HG02852 (cell line): ENCODE data around the gene SEMA5A.

ENCODE experiments used
- ATAC-seq: cut with Tn5 transposase; IDR thresholded peaks from one replicate; pipeline ENCODE4 v1.9.1; 2021; ENCODE audit warnings: mild to moderate bottlenecking, moderate library complexity; ENCODE audit not compliant: unreplicated experiment

Gene SEMA5A

GRCh38 chr5:9186069-9186468 is 359.8 kb downstream of the SEMA5A start:
- no peak for ATAC-seq

- no peak for ATAC-seq
Observed at GRCh38 chr5:9183992-9184391, 361.9 kb downstream of the SEMA5A start.

GRCh38 chr5:9182899-9183695 is 362.8 kb downstream of the SEMA5A start:
- ATAC-seq, result no peak

- no peak for ATAC-seq
Observed at GRCh38 chr5:9176641-9177040, 369.2 kb downstream of the SEMA5A start.

GRCh38 chr5:9174446-9174845 is 371.4 kb downstream of the SEMA5A start:
- no peak for ATAC-seq

- ATAC-seq, result no peak
Observed at GRCh38 chr5:9173281-9174048, 372.4 kb downstream of the SEMA5A start.

- ATAC-seq, result no peak
Observed at GRCh38 chr5:9170026-9170425, 375.8 kb downstream of the SEMA5A start.

- ATAC-seq, result no peak
Observed at GRCh38 chr5:9169557-9169902, 376.3 kb downstream of the SEMA5A start.

- no peak for ATAC-seq
Observed at GRCh38 chr5:9168791-9169556, 376.9 kb downstream of the SEMA5A start.

- ATAC-seq, result no peak
Observed at GRCh38 chr5:9166202-9167112, 379.4 kb downstream of the SEMA5A start.

- ATAC-seq, result no peak
Observed at GRCh38 chr5:9165546-9165945, 380.3 kb downstream of the SEMA5A start.

GRCh38 chr5:9160747-9161146 is 385.1 kb downstream of the SEMA5A start:
- ATAC-seq, result no peak

GRCh38 chr5:9157811-9158210 is 388.1 kb downstream of the SEMA5A start:
- ATAC-seq, result no peak

GRCh38 chr5:9157020-9157419 is 388.9 kb downstream of the SEMA5A start:
- no peak for ATAC-seq

GRCh38 chr5:9156282-9156681 is 389.6 kb downstream of the SEMA5A start:
- peak; percentile 67 for ATAC-seq

- ATAC-seq, result no peak
Observed at GRCh38 chr5:9151684-9152427, 394.0 kb downstream of the SEMA5A start.

- no peak for ATAC-seq
Observed at GRCh38 chr5:9149988-9150387, 395.9 kb downstream of the SEMA5A start.

- ATAC-seq, result no peak
Observed at GRCh38 chr5:9148242-9148641, 397.6 kb downstream of the SEMA5A start.

- no peak for ATAC-seq
Observed at GRCh38 chr5:9140711-9141110, 405.2 kb downstream of the SEMA5A start.

GRCh38 chr5:9140202-9140601 is 405.7 kb downstream of the SEMA5A start:
- ATAC-seq, result no peak
